ENCODE measurements around the gene MTR.

DNA sequence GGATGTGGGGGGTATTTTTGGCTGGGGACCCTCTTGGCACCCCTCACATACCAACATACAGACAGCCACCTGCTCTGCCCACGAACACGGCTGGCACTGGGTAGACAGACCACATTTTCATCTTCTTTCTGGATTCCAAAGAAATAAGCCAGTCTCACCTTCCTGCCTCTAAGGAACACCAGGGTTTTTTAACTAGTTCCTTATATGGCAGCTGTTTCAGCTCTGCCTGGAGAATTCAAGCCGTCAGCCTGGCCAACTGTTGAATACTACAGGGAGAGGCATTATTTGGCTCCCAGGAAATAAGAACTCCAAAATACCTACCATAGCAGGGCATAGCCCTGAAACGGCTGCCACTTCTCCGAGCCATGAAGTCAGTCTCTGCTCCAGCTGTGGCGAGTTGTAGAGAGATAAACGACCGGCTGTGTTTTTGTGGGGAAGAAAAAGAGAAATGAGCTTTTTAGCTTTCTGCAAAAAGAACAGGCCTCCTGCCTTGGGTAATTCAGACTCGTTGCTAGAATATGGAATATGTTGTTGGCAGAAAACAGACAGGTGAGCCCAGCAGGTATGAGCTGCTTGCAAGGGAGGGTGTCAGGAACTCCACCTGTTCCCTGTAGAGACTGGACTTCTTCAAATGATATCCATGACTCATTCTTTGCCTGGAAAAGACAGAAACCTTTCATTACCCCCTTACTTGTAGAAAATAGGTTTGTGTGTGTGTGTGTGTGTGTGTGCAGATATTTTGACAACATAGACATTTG, 157.3 kb downstream of the MTR start:
- TF ChIP-seq, protein P1, sequence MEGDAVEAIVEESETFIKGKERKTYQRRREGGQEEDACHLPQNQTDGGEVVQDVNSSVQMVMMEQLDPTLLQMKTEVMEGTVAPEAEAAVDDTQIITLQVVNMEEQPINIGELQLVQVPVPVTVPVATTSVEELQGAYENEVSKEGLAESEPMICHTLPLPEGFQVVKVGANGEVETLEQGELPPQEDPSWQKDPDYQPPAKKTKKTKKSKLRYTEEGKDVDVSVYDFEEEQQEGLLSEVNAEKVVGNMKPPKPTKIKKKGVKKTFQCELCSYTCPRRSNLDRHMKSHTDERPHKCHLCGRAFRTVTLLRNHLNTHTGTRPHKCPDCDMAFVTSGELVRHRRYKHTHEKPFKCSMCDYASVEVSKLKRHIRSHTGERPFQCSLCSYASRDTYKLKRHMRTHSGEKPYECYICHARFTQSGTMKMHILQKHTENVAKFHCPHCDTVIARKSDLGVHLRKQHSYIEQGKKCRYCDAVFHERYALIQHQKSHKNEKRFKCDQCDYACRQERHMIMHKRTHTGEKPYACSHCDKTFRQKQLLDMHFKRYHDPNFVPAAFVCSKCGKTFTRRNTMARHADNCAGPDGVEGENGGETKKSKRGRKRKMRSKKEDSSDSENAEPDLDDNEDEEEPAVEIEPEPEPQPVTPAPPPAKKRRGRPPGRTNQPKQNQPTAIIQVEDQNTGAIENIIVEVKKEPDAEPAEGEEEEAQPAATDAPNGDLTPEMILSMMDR (IDR thresholded peaks at IDR 0.05): no peak
- TF ChIP-seq POLR2A (IDR thresholded peaks at IDR 0.05): no peak

All from prostate gland (tissue), 2 donors.